Mammary epithelial cell (primary cell): ENCODE measurements around the gene EPHA5.
A peak's percentile ranks its signal among the peaks of the same experiment; 100 is the strongest.

Source experiments
- CTCF ChIP-seq, 2 donors: IDR thresholded peaks in 1 of 2; conservative IDR thresholded peaks in 1 of 2; 2 replicates each; pipeline ENCODE4 v1.5.1; 2011 to 2012; ENCODE audit warnings: inconsistent platforms in 2 of 2, low read length in 2 of 2, mild to moderate bottlenecking in 2 of 2, control low read depth in 1 of 2, low read depth in 1 of 2; ENCODE audit not compliant: insufficient read depth in 1 of 2; ENCODE audit errors: extremely low read depth in 1 of 2
- EZH2 ChIP-seq: IDR thresholded peaks from 2 replicates; pipeline ENCODE4 v1.6.1; 2012; ENCODE audit warnings: low read length, inconsistent platforms, borderline replicate concordance

- TF ChIP-seq CTCF (conservative IDR thresholded peaks at IDR 0.05 in 1 of 2, IDR thresholded peaks at IDR 0.05 in 1 of 2; ENCODE audit: extremely low read depth in 1 of 2, insufficient read depth in 1 of 2, low read depth in 1 of 2, low read length in 2 of 2) (peak; percentile 20 to 33), EZH2 (no peak)
These were observed 208.5 kb downstream of the EPHA5 start for GRCh38 chr4:65461781-65462180.
